GM19324 (cell line): ENCODE data around the gene UVSSA.
"Not testable (repeated sequence)": the region's sequence is repeated elsewhere in the genome, so short reads cannot be mapped to it uniquely, and the experiment has no call there.

Experiments
- ATAC-seq: cut with Tn5 transposase; IDR thresholded peaks from one replicate; pipeline ENCODE4 v1.9.1; 2021; ENCODE audit warnings: mild to moderate bottlenecking, moderate library complexity; ENCODE audit not compliant: unreplicated experiment, low FRiP score

Gene UVSSA

DNA sequence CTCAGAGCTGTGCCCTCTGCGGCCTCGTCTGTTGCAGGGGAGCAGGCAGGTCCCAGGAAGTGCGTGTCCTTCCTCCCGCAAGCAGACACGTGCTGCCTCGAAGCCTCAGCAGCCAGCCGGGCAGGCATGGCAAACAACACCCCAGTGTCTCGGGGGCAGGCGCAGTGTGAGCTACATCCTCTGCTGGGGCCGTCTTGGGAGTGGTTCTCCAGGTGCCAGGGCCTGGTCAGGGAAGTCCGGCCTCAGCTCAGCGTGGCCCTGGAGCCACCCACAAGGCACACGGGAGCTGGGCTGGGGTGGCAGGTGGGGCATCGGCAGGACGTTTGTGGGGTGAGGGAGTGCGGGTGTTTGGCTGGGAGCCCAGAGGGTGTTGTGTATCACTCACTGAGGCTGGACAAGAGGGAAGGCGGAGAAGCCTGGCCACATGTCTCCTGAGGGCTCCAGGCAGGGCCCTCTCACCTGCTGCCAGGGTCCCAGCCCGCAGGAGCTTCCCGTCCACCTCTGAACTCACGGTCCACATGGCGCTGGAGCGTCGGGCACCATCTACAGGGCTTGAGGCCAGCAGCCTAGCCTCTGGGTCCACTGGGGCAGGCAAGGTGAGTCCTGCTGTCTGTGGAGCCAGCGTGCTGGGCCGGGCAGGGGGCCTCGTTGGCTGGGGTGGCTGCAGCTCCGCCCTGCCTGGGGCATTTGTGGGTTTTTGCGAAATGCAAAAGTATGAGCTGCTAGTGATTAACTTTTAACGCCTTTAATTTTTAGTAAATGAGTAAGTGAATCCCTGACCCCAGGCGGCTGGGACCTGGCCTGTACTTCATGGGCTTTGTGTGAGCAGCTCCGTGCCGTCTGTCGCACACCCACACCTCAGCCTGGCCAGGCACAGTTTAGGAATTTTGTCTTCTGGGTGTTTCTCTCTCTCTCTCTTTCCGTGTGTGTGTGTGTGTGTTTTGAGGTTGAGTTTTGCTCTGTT lies 17.3 kb upstream of the UVSSA start:
- ATAC-seq = no peak

DNA sequence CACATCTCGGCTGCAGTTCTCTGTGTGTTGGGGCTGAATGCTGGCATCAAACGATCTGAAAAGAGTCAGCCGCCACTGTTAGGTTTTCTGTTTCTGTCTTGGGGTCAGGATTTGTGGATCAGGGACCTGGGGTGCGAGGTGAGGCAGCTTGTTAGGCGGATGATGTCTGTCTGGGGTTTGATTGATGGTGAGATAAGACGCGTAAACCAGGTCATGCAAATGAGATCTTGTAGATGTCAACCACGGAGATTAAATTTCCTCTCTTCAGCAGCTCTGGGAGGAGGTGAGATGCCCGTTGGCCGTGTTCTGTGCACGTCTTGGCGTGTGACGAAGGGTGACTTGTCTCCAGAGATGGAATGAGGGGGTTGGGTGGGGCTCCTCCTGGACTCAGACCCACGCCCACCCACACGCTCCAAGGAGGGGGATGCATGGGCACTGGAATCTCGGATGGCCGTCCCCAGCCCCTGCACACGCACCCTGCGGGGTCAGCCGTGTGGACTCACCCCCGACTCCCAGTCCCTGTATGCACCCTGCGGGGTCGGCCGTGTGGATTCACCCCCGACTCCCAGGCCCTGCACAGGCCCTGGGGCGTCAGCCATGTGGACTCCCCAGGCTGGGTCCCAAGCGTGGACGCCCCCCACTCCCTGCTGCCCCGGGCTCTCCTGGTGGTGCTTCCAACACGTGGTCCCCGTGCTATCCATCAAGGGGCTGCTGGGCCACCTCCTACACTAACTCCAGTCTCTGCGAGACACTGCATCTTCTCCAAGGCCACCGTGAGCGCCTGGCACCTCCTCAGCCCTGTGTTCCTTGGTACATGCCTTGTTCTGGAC lies 16.0 kb upstream of the UVSSA start:
- no peak for ATAC-seq

DNA sequence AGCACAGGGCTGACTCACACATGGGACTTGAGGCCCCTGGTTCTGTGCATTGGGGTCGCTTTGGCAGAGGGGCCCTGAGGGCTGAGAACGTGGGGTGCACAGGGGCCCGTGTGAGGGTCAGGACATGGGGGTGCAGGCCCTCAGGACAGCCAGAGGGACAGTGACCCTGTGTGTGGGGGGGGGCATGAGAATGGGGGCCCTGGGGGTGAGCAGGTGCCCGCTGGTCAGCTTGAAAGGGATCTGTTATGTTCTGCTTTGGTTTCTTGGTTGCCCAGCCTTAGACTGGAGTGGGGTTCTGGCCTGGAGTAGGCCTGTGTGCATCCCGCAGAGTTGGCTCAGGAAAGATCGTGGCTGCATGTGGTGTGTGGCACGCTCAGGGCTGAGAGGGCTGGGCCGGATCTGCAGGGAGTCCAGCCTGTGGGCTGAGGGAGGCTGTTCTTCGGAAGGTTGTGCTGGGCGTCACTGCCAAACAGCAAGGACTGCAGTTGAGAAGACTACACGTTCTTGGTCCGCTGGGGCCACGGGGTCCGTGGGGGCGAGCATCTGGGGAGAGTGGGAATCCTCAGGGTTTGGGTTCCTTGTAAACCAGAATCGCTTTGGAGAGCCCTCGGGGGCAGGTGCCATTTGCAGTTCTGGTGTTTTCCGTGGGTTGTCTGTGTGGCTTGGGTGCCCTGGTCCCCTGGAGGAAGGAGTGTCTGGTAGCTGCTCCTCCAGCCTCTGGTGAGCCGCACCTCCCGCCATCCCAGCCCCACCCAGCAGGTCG lies 15.2 kb upstream of the UVSSA start:
- no peak for ATAC-seq

DNA sequence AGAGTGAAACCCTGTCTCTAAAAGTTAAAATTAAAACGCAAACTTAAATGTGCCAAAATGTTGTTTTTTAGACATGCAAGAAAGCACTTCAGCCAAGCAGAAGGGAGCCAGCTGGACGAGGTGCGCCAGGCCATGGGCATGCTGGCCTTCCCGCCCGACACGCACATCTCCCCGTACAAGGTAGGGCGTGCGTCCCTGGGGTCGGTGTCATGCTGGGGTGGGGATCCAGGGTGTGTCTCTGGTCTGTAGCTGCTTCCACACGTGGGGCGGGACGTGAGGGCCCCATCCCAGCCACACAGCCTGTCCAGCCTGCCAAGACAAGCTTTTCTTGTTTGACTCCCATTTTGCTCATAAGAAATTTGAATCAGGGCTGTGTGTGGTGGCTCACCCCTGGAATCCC lies 14.3 kb upstream of the UVSSA start:
- ATAC-seq = no peak

DNA sequence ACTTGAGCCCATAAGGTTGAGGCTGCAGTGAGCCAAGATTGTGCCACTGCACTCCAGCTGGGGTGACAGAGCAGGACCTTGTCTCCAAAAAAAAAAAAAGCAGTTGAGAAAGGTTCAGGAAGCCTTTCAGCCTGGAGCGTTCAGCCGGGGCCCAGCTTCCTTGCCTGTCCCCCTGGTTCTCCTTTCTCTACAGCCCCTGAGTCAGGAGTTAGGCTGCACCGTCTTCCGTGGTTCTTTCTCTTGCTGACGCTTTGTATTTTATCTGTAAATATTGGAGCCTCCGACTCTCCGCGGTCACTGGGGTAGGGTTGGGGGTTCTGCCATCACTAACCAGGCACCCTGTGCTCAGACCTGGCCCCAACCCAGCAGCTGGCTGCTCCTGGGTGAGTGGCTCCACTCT lies 13.8 kb upstream of the UVSSA start:
- no peak for ATAC-seq

DNA sequence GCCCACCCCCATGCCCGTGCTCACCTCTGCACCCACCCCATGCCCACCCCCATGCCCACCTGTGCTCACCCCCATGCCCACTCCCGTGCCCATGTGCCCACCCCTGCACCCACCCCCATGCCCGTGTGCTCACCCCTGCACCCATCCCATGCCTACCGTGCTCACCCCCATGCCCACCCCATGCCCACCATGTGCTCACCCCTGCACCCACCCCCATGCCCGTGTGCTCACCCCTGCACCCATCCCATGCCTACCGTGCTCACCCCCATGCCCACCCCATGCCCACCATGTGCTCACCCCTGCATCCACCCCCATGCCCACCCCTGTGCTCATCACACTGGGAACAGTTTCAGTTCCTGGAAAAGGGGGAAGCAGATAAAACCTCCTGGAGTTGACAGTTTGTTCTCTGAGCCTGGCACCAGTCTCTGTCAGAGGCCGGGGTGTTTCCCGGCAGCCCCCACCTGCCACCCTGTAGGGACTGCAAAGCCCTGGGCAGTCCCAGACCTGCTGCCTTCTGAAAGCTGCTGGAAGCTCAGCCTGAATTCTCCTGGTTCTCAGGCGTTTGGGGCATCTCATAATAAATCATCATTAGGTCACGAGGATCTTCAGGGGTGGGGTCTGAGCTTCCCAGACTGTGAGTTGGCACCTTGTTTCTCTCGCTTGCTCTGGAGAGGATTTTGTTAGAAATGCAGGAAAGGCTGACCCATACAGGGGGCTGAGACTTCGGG lies 13.0 kb upstream of the UVSSA start:
- not testable (repeated sequence) for ATAC-seq

DNA sequence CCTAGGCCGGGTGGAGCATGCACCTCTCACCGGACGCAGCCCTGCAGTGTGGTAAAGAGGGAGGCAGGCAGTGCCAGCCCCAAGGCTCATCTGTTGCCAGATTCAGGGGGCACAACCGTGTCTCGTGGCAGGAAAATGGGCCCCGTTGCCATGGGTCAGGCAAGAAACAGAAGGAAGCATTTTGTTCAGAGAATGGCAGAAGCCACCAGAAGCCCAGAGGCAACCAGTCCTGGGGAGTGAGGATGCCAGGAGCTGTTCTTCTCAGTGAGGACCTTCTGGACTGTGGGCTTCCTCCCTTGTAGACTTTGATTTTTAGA lies 12.5 kb upstream of the UVSSA start:
- ATAC-seq = no peak

DNA sequence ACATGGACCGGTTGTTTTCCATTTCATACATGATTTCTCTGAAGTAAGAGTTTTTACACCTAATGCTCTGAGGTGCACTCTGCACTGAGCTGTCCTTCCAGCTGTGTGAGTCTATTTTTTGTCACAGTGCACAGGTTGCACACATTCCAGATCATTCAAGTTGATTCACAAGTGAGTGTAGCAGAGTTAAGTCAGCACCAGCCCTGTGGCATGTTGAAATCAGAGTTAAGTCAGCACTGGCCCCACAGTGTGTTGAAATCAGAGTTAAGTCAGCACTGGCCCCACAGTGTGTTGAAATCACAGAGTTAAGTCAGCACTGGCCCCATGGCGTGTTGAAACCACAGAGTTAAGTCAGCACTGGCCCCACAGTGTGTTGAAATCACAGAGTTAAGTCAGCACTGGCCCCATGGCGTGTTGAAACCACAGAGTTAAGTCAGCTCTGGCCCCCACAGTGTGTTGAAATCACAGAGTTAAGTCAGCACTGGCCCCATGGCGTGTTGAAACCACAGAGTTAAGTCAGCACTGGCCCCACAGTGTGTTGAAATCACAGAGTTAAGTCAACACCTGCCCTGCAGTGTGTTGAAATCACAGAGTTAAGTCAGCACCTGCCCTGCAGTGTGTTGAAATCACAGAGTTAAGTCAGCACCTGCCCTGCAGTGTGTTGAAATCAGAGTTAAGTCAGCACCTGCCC lies 11.7 kb upstream of the UVSSA start:
- ATAC-seq = not testable (repeated sequence)

DNA sequence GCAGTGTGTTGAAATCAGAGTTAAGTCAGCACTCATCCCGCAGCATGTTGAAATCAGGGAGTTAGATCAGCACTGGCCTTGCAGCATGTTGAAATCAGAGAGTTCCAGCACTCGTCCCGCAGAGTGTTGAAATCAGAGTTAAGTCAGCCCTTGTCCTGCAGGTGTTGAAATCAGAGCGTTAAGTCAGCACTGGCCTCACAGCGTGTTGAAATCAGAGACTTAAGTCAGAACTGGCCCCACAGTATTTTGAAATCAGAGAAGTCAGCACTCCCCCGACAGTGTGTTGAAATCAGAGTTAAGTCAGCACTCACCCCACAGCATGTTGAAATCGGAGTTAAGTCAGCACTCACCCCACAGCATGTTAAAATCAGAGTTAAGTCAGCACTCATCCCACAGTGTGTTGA lies 10.9 kb upstream of the UVSSA start:
- ATAC-seq = no peak

DNA sequence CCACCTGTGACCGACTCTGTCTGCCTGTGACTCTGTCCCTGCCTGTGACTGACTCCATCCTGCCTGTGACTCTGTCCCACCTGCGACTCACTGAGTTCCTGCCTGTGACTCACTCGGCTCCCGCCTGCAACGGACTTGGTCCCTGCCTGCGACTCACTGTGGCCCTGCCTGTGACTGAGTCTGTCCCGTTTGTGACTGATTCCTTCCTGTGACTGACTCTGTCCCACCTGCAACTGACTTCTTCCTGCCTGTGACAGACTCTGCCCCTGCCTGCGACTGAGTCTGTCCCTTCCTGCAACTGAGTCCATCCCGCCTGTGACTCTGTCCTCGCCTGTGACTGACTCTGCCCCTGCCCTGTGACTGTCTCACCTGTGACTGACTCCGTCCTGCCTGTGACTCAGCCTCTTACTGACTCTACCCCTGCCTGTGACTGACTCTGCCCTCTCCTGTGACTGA lies 9.6 kb upstream of the UVSSA start:
- ATAC-seq = no peak

DNA sequence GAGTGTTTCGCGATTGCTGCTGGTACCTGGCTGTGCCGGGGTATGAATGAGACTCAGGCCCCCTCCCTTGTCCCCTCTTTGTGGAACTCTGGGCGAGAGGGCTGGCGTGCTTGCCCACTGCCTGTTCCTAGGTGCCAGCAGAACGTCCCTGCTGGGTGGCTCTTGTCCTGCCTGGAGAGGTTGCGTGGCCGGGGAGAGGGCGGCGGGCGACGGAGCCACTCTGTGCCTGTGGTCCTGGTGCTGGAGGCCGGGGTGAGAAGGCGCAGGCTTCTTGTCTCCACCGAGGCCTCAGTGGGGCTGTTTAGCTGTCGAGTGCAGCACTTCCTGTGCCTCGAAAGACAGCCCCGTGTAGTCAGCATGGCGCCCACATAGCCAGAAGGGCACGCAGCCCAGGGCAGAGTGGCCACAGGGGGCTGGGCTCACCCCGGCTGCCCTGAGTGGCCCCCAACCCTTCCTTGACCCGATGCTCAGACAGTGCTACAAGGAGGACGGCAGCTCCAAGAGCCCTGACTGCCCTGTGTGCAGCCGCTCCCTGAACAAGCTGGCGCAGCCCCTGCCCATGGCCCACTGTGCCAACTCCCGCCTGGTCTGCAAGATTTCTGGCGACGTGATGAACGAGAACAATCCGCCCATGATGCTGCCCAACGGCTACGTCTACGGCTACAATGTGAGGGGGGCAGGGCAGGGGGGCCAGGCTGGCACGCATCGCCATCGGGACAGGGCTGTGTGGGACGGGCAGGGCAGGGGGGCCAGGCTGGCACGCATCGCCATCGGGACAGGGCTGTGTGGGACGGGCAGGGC lies 8.9 kb upstream of the UVSSA start:
- no peak for ATAC-seq

DNA sequence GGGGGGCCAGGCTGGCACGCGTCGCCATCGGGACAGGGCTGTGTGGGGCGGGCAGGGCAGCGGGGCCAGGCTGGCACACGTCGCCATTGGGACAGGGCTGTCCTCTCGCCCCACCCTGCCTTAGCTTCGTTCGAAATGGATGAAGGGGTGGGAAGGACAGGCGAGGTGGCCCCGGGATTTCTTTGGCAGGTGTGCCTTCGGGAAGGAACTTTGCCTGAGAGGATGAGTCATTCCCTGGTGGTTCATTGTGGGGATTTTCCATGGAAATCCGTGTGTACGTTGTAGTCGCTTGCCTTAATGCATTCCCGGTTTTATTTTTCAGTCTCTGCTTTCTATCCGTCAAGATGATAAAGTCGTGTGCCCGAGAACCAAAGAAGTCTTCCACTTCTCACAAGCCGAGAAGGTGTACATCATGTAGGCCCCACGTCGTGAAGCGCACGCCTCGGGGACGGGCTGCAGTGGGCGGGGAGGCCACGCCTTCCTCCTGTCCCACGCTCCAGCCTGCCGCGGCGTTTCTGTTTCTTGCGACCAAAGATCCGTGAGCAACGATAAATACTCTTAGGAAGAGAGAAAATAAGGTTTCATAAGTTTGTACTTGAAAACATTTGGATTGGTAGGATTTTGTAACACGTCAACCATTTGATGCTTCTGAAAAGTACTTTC lies 8.1 kb upstream of the UVSSA start:
- no peak for ATAC-seq

DNA sequence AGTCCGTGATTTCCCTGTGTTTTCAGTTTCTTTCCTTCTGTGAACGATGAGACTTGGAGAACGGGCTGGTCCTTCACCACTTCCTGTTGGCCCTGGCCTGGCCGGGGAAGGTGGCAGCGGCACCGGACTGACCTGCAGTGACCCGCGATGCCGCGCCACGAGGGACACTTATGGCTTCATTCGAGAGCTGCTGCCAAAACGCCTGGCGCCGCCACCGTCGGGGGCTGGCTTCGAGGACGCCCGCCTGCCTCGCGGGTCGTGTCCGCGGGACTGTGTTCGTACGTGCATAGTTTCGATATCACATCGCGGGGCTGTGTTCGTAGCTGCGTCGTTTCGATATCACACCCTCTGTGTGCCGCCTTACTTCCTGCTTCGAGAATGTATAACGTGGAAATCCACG lies 7.5 kb upstream of the UVSSA start:
- no peak for ATAC-seq

DNA sequence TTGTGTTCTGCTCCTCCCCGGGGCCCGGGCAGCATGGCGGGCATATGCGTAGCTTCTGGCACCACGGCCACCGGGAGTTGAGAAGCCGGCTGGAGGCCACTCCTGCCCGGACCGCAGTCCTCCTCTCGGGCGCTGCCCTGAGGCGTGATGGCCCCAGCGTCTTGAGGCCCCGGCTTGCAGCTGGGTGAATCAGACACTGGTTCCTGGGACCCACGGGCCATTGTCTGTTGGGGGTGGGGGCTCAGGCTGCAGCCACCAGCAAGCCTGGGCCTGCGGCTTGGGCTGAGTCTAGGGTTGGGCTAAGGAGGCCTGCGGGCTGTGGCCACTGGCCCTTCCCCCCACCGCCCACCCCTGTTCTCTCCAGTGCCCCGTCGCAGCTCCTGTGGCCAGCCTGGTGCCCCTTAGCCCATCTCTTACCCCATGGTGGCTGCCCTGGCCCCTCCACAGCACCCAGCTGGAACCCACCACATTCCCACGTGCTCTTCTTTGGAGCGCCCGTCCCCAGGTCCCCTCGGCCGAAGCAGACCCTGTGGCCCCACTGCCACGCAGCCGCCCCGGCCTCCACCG lies 6.7 kb upstream of the UVSSA start:
- no peak for ATAC-seq

DNA sequence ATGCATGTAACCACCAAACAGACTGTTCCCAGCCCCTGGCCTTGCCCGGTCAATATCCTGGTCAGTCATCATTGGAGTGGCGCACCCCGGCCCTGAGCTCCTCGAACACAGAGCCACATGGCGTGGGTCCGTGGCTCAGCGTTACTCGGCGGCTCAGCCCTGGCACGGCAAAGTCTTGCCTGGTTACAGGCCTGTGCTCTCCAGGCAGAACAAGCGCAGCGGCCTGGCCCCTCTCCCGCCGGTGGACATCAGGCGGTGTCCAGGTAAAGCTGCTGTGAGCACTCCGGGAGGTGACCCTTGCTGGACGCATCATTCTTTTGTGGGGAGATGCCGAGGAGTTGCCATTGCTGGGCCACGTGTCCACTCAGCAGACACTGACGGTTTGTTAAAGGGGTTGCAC lies 6.1 kb upstream of the UVSSA start:
- ATAC-seq = no peak

DNA sequence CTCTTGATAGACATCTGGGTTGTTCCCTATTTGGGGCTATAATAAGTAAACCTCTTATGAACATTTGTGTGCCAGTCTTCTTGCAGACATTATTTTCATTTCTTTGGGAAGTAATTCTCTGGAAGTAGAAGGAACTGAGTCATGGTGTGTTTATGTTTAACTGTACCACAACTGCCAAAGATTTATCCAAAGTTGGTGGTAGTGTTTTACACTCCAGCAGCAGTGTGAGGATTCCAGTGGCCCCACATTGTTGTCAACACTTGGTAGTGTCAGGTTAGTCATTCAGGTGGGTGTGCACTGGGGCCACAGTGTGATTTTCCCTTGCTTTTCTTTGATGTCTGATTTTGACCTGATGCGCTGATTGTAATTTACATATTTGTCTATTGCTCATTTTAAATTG lies 5.0 kb upstream of the UVSSA start:
- no peak for ATAC-seq

DNA sequence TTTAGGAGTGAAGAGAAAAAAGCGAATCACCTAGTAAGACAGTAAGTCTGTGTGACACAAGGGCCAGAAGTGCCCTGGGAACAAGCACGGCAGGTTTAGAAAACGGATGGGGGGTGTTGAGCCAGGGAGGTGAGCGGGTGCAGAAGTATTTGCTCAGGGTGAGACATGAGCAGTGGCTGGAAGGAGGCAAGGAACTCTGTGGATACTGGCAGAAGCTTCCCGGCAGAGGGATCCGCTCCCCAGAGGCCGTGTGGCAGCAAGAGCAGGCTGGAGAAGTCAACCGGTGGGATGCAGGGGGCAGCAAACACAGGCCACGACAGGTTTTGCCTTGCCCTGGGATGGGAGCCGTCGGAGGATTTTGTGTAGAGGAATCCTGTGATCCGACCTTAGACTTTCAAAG lies 2.3 kb upstream of the UVSSA start:
- no peak for ATAC-seq
